GM23248 (cell line): ENCODE results near the gene DHCR24. TPM values are rescaled to one million over a fixed set of nuclear protein-coding genes. Genes with fewer than 3 reads are reported as not detected.
A peak's percentile ranks its signal among the peaks of the same experiment; 100 is the strongest.

Experiments
- DNase-seq: peaks from one replicate; pipeline ENCODE4 v3.0.0-alpha.2; 2015
- H2AFZ ChIP-seq: fragments of 200-600 bp; sonication (generic); 2 replicates; pipeline ENCODE4 v1.6.1; 2016; ENCODE audit warnings: antibody characterized with exemption
- H3F3A ChIP-seq: fragments of 200-600 bp; sonication (generic); 2 replicates; pipeline ENCODE4 v1.6.1; 2016; ENCODE audit warnings: mild to moderate bottlenecking, antibody characterized with exemption, mixed run types; ENCODE audit not compliant: insufficient read depth
- H3K27ac ChIP-seq: fragments of 200-600 bp; sonication (generic); 2 replicates; pipeline ENCODE4 v1.5.1; 2016; ENCODE audit warnings: mild to moderate bottlenecking
- H3K27me3 ChIP-seq: fragments of 200-600 bp; sonication (generic); replicated peaks from 2 replicates; pipeline ENCODE4 v1.6.1; 2016; ENCODE audit warnings: mild to moderate bottlenecking; ENCODE audit not compliant: insufficient read depth
- H3K36me3 ChIP-seq: fragments of 200-600 bp; sonication (generic); 2 replicates; pipeline ENCODE4 v1.6.1; 2016; ENCODE audit warnings: low read depth, mild to moderate bottlenecking
- H3K4me1 ChIP-seq: fragments of 200-600 bp; sonication (generic); 2 replicates; pipeline ENCODE4 v1.6.1; 2016; ENCODE audit warnings: mild to moderate bottlenecking; ENCODE audit not compliant: insufficient read depth
- H3K4me2 ChIP-seq: fragments of 200-600 bp; sonication (generic); one replicate; pipeline ENCODE4 v1.6.1; 2016; ENCODE audit warnings: mild to moderate bottlenecking; ENCODE audit not compliant: unreplicated experiment
- H3K4me3 ChIP-seq: fragments of 200-600 bp; sonication (generic); 2 replicates; pipeline ENCODE4 v1.5.1; 2016; ENCODE audit warnings: mild to moderate bottlenecking
- H3K79me2 ChIP-seq: fragments of 200-600 bp; sonication (generic); 2 replicates; pipeline ENCODE4 v1.6.1; 2016; ENCODE audit warnings: mild to moderate bottlenecking; ENCODE audit not compliant: insufficient read depth
- H3K9ac ChIP-seq: fragments of 200-600 bp; sonication (generic); 2 replicates; pipeline ENCODE4 v1.6.1; 2016; ENCODE audit warnings: mild to moderate bottlenecking
- H3K9me2 ChIP-seq: fragments of 200-600 bp; sonication (generic); 2 replicates; pipeline ENCODE4 v1.6.1; 2016; ENCODE audit warnings: mixed run types, mild to moderate bottlenecking, moderate library complexity; ENCODE audit not compliant: insufficient read depth
- H3K9me3 ChIP-seq: fragments of 200-600 bp; sonication (generic); one replicate; pipeline ENCODE4 v1.6.1; 2017; ENCODE audit warnings: low read depth
- H4K20me1 ChIP-seq: fragments of 200-600 bp; sonication (generic); 2 replicates; pipeline ENCODE4 v1.6.0; 2016; ENCODE audit not compliant: insufficient read depth
- EZH2 ChIP-seq: fragments of 200-600 bp; sonication (generic); IDR thresholded peaks from 2 replicates; pipeline ENCODE4 v1.6.1; 2018; ENCODE audit warnings: antibody characterized with exemption, mild to moderate bottlenecking; ENCODE audit not compliant: insufficient read depth, poor library complexity, severe bottlenecking
- EZH2phosphoT487 ChIP-seq: fragments of 200-600 bp; sonication (generic); IDR thresholded peaks from 2 replicates; pipeline ENCODE4 v1.6.1; 2018; ENCODE audit warnings: antibody characterized with exemption, moderate library complexity, mild to moderate bottlenecking, low read depth; ENCODE audit not compliant: insufficient read depth
- WGBS, 2 experiments: methylation state at CpG; one replicate each; pipeline ENCODE4 v1.1.6; 2015 to 2017; ENCODE audit warnings: low lambda C conversion rate in 2 of 2, low coverage in 1 of 2; ENCODE audit errors: missing lambda C conversion rate in 2 of 2; 5-methylcytosine and 5-hydroxymethylcytosine counted together
- in situ Hi-C: fragments of 300-500 bp; cut with MboI; formaldehyde crosslinking; loops from 2 replicates; pipeline ENCODE4 v1.15.0; 2020
- polyA plus RNA-seq: library from polyadenylated mRNA; unstranded; fragments of >200 nt; fragmentation: Nextera tagmentation; extraction: Ambion mirVana; gene quantifications from 2 replicates; pipeline ENCODE4 v1.2.1, GENCODE V29; 2016
- total RNA-seq: library from RNA; depleted of rRNA; stranded (reverse); fragments of >200 nt; shearing (Covaris generic); gene quantifications from 2 replicates; pipeline ENCODE4 v1.2.3, GENCODE V29; 2014

The DHCR24 gene
- total and polyA plus RNA-seq, 2 experiments from 2014 or later: 42.5 to 63.4 TPM

DNA sequence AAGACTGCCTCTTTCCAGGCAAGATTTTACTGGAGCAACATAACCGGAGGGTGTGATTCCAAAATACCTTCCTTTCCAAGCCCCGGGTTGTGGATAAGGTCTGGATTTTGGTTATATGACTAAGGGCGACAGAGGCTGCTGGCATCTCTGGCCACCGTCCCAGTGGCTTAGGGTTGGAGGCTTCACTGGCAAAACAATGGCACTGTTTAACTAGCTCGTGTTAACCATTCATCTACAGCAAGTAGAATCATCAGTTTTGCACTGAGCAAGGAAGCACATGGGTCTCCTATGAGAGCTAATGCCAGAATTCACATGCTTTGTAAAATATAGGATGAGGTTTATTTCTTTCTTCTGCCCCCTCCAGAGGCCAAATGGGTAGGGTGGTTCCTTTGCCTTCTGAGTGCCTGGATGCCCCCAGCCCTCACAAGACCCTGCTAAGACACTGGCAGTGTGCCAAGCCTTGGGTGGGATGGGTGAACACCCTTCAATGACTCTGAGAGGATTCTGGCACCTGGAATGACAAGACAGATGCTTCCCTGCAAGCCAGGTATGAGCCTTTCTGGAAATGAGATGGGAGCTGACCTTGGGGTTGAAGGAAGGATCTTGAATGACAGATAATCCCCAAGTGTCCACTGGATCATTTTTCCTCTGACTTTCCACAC, 36.8 kb downstream of the DHCR24 start:
- peaks cover 29% of the 10 kb centered on the region for H3F3A ChIP-seq
- H3K9me2 ChIP-seq: no peaks in the 10 kb centered on the region
- no peak overlapping the region for H3K4me3 ChIP-seq
- H3K4me2 ChIP-seq: peak overlapping the region; percentile 69
- H4K20me1 ChIP-seq: no peaks in the 10 kb centered on the region
- H3K27me3 ChIP-seq: no peaks in the 10 kb centered on the region
- WGBS, 2 experiments: 20 to 21% methylated on average over 5 of the region's 5 CpGs
- in situ Hi-C loops: no loop called here
- H3K9me3 ChIP-seq: no peaks in the 10 kb centered on the region
- H3K9ac ChIP-seq: peak overlapping the region; percentile 36
- peak; percentile 74 for DNase-seq
- H3K4me1 ChIP-seq: peaks cover 24% of the 10 kb centered on the region
- TF ChIP-seq EZH2phosphoT487 (no peak), EZH2 (no peak)
- H3K36me3 ChIP-seq: no peaks in the 10 kb centered on the region; the same call in none of the 2 replicates
- H3K27ac ChIP-seq: peak overlapping the region; percentile 85
- no peaks in the 10 kb centered on the region for H3K79me2 ChIP-seq
- no peak overlapping the region for H2AFZ ChIP-seq

DNA sequence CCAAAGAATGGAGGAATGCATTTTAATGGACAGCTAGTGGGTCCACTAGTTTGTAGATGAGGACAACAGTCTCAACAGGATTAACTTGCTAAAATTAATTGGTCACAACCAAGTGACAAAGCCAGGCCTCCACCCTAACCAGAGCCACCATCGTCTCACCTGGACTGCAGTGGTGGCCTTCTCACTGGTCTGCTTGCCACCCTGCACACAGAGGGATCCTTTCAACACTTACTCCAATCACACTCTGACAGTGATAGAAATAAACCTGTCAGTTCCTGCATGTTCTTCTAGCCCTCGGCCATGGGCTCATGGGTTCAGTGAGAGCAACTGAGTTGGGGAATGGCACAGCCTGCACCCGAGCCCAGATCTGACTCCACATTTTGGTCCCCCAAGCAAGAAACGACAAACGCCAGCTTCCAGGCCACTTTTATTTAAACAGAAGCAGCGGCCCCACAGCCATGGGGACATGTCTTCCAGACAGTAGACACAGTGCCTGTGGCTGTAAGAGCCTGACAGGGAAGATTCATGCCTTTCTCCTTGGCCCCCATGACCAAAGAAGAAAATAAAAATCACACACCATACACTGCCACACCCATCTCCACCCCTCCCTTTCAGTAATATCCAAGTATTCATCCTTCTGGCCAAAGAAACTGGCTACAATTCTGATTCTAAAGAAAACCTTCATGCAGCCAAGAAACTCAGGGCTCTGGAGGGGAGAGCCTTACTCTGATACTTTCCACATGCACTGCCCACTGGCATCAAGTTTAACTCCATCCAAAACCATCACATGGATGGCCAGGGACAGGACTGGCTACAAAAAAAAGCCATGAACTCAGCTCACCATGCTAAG, 37.6 kb downstream of the DHCR24 start:
- no peaks in the 10 kb centered on the region; the same call in none of the 2 replicates for H3K36me3 ChIP-seq
- H3F3A ChIP-seq: peaks cover 29% of the 10 kb centered on the region
- TF ChIP-seq EZH2phosphoT487: no peak
- TF ChIP-seq EZH2: no peak
- H3K27ac ChIP-seq: peak overlapping the region; percentile 85
- H4K20me1 ChIP-seq: no peaks in the 10 kb centered on the region
- in situ Hi-C loops: no loop called here
- no peak overlapping the region for H3K4me3 ChIP-seq
- H3K4me2 ChIP-seq: peak overlapping the region; percentile 69
- no peaks in the 10 kb centered on the region for H3K9me2 ChIP-seq
- peaks cover 24% of the 10 kb centered on the region for H3K4me1 ChIP-seq
- H3K9ac ChIP-seq: no peak overlapping the region; the same call in 1 of the 2 replicates
- H3K79me2 ChIP-seq: no peaks in the 10 kb centered on the region
- H3K27me3 ChIP-seq: no peaks in the 10 kb centered on the region
- no peak overlapping the region for H2AFZ ChIP-seq
- H3K9me3 ChIP-seq: no peaks in the 10 kb centered on the region
- no peak for DNase-seq
- WGBS, 2 experiments: 54% methylated on average over 6 of the region's 6 CpGs

DNA sequence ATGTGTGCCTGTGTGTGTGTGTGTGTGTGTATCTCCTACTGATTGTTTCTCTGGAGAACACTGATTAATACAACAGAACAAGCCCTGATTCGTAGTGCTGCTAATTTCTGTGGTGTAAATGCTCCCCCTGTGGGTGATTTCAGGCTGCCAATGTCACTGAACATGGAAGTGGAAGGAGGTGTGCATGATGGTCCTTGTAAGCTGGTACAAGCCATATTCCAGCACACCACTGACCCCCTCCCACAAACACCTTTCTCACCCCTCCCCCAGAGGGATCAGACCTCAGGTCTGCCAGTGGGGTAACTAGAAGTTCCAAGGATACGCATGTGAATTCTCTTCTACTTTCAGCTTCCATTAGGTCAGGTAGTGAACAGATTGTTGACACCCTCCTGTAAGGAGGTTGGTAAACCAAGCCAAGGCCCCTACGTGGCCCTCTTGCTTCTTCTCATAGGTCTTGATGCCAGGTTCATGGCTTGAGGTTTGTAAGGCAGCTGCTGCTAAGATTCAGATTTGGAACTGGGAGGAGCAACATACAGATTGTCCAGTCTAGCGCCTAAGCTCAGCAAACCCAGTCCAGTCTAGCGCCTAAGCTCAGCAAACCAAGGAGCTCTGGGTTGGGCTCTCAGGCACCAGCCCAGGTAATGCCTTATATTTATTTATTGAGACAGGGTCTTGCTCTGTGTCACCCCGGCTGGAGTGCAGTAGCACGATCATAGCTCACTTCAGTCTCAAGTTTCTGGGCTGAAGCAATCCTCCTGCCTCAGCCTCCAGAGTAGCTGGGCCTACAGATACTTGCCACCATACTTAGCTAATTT, 38.7 kb downstream of the DHCR24 start:
- no peaks in the 10 kb centered on the region for H3K27me3 ChIP-seq
- TF ChIP-seq EZH2 (no peak), EZH2phosphoT487 (no peak)
- H3K9me3 ChIP-seq: no peaks in the 10 kb centered on the region
- H2AFZ ChIP-seq: no peak overlapping the region
- no peak for DNase-seq
- peaks cover 24% of the 10 kb centered on the region for H3K4me1 ChIP-seq
- peaks cover 29% of the 10 kb centered on the region for H3F3A ChIP-seq
- H3K9me2 ChIP-seq: no peaks in the 10 kb centered on the region
- H3K9ac ChIP-seq: no peak overlapping the region
- WGBS, 2 experiments: 97 to 99% methylated on average over 7 of the region's 7 CpGs
- H3K36me3 ChIP-seq: no peaks in the 10 kb centered on the region; the same call in none of the 2 replicates
- H3K4me2 ChIP-seq: no peak overlapping the region
- no peak overlapping the region for H3K27ac ChIP-seq
- no peak overlapping the region for H3K4me3 ChIP-seq
- no peaks in the 10 kb centered on the region for H3K79me2 ChIP-seq
- H4K20me1 ChIP-seq: no peaks in the 10 kb centered on the region
- in situ Hi-C loops: no loop called here

DNA sequence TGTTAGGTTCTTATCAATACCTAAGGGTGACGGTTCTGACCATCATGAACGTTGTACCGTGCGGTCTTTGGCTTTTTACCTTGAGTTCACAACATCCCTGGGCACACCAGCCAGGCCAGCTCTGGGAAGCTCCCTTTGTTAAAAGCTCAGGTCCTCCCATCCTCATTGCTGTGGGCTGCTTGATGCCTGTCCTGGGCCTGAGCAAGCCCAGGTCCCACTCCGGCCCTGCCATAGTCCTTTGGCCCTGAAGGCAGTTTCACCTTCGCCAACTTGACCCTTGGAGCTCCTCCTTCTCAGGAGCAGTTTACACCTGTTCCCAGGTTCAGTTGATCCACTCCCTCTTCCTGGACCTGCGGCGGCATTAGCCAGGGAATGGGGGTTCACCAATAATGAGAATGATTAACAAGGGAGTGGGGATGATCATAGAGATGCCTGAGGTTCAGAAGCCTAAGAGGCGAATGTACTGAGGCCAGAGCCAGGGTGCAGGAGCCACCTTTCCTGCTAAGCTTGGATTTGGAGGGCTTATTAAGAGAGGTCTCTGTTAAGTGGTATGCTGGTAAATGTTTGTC, 40.2 kb downstream of the DHCR24 start:
- no peak overlapping the region for H3K9ac ChIP-seq
- in situ Hi-C loops: no loop called here
- H3K4me3 ChIP-seq: no peak overlapping the region
- H3K4me1 ChIP-seq: peaks cover 22% of the 10 kb centered on the region
- H3K36me3 ChIP-seq: no peaks in the 10 kb centered on the region; the same call in none of the 2 replicates
- no peak overlapping the region for H2AFZ ChIP-seq
- no peaks in the 10 kb centered on the region for H3K9me3 ChIP-seq
- no peak for DNase-seq
- H3K9me2 ChIP-seq: no peaks in the 10 kb centered on the region
- WGBS, 2 experiments: 88 to 94% methylated on average over 9 of the region's 9 CpGs
- peaks cover 23% of the 10 kb centered on the region for H3F3A ChIP-seq
- H3K27me3 ChIP-seq: no peaks in the 10 kb centered on the region
- no peaks in the 10 kb centered on the region for H3K79me2 ChIP-seq
- TF ChIP-seq EZH2phosphoT487: no peak
- no peak for TF ChIP-seq EZH2
- no peaks in the 10 kb centered on the region for H4K20me1 ChIP-seq
- no peak overlapping the region for H3K4me2 ChIP-seq
- H3K27ac ChIP-seq: no peak overlapping the region
